ENCODE measurements around the gene RACK1.
A peak's percentile ranks its signal among the peaks of the same experiment; 100 is the strongest.

RACK1 gene

GRCh38 chr5:181195249-181195761 is 48.4 kb downstream of the RACK1 start:
- no peak for DNase-seq (ENCODE audit: low spot score)

GRCh38 chr5:181194489-181195248 is 49.0 kb downstream of the RACK1 start:
- no peak for DNase-seq (ENCODE audit: low spot score)

DNA sequence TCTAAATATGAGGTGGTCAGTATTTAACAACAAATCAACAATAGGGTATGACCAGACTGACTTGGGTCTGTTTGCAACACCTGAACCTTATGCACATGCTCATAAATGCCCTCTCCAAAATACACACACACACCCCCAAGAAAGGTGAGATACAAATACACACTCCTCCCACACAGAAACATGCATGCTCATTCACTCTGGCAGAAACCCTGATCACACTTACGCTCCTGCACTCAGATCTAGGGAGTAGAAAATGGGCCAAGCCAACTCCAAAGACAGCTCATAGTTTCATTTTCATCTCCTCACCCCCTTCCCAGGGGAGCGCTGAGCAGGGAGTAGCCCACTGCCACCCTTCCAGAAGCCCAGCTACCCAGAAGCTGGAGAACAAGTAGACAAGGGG is 50.0 kb downstream of the RACK1 start:
- no peak for DNase-seq (ENCODE audit: low spot score)

- no peak for DNase-seq (ENCODE audit: low spot score)
These were observed 51.2 kb downstream of the RACK1 start for GRCh38 chr5:181192337-181193046.

- peak; percentile 91 for DNase-seq (ENCODE audit: low spot score)
These were observed 52.0 kb downstream of the RACK1 start for GRCh38 chr5:181191526-181192336.

GRCh38 chr5:181190711-181191525 is 52.8 kb downstream of the RACK1 start:
- peak; percentile 63 for DNase-seq (ENCODE audit: low spot score)

DNA sequence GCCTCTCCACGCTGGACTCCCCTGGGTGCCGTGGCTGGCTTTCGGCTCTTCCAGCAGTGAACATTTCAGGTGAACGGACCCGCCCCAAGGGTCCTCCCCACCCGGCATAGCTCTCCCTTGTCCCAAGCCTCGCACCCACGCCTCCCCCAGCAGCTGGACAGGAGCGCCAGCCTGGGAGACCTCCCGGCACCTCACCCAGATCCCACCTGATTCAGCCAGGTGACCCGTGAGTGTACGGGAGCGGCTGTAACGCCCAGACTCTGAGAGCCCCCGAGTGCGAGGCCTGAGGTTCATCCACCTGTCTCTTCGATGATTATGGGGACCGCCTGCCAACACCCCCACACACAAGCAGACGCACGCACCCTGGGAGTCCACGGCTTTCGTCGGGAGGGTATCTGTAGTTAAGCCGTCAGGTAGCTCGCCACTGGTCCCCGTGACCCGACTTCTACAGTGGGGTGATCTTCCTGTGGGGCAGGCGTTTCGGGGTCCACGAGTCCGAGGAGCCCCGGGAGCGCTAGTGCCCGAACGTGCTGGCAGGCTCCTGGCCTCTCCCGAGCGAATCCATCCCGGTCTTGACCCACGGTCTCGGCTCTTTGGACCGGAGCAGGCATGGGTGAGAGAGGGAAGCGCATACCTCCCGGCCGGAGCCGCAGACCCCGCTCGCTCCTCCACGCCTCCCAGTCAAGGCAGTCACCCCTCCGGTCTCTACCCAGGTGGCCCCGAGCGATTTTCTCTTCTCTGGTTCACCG is 53.6 kb downstream of the RACK1 start:
- DNase-seq (ENCODE audit: low spot score), result no peak

- DNase-seq (ENCODE audit: low spot score), result no peak
These were observed 54.2 kb downstream of the RACK1 start for GRCh38 chr5:181189363-181189961.

- no peak for DNase-seq (ENCODE audit: low spot score)
These were observed 54.9 kb downstream of the RACK1 start for GRCh38 chr5:181188700-181189362.

DNA sequence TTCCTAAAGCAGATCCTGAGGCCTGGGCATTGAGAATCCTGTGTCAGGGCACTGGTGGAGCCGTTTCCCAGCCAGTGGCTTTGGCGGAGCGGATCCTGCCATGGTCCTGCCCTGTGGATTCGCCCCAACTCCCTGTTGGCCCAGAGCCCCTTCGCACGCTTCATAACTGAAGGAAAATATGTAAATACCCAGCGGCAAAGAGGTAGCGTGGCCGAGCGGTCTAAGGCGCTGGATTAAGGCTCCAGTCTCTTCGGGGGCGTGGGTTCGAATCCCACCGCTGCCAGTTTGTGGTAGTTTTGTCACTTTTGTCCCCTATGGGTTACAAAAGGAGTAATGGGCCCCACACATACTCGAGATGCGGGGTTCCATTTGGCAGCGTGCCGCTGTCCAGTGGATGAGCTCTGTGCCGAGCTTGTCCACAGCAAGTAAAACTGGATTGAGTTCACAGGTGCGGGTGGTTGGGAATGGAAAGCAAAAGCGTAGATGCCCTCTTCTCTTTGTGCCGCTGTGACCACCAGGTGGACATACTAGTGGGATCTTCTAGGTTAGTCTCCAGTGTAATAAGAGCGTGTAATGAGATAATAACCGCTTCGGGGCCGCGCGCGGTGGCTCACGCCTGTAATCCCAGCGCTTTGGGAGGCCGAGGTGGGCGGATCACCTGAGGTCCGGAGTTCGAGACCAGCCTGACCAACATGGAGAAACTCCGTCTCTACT is 56.0 kb downstream of the RACK1 start:
- peak; percentile 72 for DNase-seq (ENCODE audit: low spot score)

DNA sequence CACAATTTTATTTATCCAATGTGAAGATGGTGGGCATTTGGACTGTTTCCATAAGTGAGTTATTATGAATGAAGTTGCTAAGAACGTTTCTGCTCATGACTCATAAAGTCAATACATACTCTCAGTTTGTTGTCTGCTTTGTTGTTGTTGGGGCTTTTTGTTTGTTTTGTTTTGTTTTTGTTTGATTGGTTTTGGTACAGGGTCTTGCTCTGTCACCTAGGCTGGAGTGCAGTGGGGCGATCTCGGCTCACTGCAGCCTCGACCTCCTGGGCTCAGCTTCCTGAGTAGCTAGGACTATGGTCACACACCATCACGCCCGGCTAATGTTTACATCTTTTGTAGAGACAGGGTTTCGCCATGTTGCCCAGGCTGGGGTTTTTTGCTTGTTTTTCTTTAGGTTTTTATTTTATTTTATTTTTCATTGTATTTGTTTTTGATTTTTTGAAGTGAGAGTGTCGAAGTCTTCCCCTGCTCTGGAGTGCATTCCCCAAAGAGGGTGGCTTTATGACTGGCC is 56.7 kb downstream of the RACK1 start:
- no peak for DNase-seq (ENCODE audit: low spot score)

Measured in D341Med (cell line).